COR-L47 (cell line): ENCODE data around the gene DICER1.
"Not testable (repeated sequence)": the region's sequence is repeated elsewhere in the genome, so short reads cannot be mapped to it uniquely, and the experiment has no call there.

Source experiments
- DNase-seq: peaks from one replicate; lab custom pipeline; 2025; lab: John Stamatoyannopoulos, UW

The DICER1 gene

DNA sequence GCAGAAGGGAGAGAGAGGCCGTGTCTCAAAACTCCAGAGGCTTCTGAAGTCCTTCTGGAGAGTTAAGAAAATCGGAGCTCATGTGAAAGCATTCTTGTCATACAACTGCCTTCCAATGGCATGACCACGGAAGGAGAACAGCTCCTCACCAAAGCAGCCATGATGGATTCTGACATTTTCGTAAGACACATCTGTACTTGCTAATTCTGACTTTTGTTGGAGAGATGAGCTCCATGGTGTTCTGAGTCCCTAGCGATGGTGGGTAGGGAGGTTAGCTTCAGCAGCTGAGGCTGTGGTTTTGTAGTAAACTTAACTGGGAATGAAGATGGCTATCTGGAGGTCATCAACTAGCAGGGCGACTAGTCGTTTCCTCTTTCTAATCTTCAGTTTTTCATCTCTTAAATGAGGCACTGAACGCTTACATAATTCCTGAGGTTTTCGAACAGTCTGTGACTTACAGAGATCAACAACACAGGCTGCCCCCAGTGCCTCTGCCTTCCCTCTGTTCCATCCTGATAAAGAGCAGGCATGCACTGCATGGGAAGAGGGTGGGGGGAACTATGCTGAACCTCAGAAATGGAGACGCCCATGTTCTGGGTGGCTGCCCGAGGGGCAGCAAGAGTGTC, 28.6 kb upstream of the DICER1 start:
- DNase-seq, result no peak

- no peak for DNase-seq
Observed at GRCh38 chr14:95185033-95185766, 27.9 kb upstream of the DICER1 start.

- no peak for DNase-seq
Observed at GRCh38 chr14:95184413-95184790, 27.1 kb upstream of the DICER1 start.

- no peak for DNase-seq
Observed at GRCh38 chr14:95183532-95184412, 26.4 kb upstream of the DICER1 start.

GRCh38 chr14:95183082-95183481, 25.8 kb upstream of the DICER1 start:
- no peak for DNase-seq

DNA sequence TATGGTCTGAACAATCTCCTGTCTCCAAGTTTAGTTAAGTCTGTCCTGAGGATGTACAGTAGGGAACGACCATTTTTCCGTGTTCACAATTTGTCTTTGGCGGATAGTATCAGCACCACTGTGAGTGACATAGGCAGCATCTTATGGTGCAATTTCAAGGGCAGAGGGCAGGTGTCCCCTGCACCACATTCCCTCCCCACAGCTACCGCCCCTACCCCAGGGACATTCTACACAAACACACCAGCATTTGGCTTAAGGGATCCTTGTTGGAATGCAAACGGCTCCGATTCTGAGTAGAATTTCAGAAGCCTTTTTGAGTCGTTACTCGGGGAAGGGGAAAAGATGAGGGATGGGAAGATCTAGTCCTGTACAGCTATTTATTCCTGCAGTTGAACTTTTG, 25.1 kb upstream of the DICER1 start:
- no peak for DNase-seq

DNA sequence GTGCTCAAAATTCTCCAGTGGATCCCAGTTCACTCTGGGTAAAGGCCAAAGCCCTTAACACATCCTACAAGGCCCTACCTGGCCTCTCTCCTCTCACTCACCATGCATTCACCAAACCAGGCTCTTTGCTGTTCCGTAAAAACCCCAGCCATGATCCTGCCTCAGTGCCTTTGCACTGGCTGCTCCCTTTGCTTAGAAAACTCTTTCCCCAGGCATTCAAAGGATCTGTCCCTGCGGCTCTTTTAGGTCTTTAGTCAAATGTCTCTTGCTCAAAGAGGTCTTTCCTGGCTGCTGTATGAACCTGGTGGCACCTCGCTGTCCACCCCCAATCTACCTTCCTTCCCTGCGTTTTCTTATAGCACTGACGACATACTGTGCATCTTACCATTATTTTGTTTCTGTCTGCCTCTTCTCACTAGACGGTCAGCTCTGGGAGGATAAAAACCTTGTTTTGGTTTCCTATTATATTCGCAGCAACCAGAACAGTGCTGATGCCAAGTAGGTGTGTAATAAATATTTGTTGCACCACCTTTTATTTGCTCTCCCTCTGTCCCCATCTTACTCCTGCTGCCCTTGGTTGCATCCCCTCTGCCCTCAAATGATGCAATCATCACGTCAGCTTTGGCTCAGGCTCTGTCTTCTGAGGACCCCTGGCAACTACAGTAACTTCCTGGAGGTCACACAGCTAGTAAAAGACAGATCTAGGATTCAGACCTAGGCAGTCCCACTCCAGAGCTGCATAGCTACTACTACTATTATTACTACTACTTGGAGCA, 23.8 kb upstream of the DICER1 start:
- DNase-seq, result no peak

DNA sequence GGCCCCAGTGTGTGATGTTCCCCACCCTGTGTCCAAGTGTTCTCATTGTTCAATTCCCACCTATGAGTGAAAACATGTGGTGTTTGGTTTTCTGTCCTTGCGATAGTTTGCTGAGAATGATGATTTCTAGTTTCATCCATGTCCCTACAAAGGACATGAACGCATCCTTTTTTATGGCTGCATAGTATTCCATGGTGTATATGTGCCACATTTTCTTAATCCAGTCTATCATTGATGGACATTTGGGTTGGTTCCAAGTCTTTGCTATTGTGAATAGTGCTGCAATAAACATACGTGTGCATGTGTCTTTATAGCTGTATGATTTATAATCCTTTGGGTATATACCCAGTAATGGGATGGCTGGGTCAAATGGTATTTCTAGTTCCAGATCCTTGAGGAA, 18.3 kb upstream of the DICER1 start:
- not testable (repeated sequence) for DNase-seq

DNA sequence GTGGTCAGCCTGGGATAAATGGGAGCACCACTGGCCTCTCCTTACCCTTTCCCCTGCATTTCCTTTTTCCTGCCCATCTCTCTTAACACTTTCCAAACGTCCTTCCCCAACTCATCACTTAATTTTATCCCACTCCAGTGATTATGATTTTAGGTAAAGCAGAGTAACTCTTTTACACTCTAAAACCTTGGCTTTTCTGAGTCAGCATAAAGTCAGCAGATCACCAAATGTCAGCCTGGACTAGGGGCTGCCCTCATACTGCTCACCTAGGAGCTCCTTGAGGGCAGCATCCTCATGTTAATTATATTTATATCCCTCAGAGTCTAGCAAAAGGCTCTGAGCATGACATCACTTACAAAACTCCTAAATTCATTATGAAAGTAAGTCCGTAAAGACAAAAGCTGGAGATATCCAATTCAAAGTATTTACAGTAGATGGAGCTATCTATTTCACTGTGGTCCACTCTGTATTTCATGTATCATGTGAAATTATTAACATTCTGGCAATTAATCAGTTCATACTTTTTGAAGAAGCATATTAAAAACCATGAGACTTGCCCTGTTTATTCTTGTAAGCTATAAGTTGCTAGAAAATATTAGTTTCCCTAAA, 17.0 kb upstream of the DICER1 start:
- no peak for DNase-seq

DNA sequence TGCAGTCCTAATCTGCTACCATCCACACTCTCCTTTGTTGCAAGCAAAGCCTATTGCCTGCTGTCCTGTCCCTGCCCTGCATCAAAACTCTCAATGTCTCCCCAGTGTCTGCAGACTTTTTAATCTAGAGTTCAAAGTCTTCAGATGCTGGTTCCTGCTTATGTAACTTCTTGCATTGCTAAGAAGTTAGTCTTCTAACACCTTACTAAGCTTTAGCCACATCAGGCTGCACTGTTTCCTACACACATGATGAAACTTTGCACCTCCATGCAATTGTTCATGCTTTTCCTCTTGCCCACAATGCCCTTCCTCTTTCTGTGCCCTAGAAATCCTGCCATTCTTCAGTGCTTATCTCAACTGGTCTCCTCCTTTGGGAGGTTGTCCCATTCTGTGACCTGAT, 16.2 kb upstream of the DICER1 start:
- no peak for DNase-seq

- DNase-seq, result no peak
Observed at GRCh38 chr14:95167177-95167576, 9.8 kb upstream of the DICER1 start.

GRCh38 chr14:95165517-95165916, 8.2 kb upstream of the DICER1 start:
- DNase-seq, result no peak

DNA sequence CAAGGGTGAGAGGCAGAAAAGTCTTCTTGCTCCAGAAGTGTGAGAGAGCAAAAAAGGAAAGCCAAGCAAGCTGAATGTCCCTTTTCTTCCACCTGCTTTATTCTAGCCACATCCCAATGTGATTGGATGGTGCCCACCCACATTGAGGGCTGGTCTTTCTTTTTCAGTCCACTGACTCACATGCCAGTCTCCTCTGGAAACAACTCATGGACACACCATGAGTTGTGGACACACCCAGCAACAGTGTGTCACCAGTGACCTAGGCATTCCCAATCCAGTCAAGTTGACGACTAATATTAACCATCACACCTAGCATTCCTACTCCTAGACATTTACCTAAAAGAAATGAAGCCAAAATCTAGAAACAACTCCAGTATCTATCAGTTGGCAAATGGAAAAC, 7.2 kb upstream of the DICER1 start:
- no peak for DNase-seq

GRCh38 chr14:95163666-95164065, 6.3 kb upstream of the DICER1 start:
- no peak for DNase-seq

DNA sequence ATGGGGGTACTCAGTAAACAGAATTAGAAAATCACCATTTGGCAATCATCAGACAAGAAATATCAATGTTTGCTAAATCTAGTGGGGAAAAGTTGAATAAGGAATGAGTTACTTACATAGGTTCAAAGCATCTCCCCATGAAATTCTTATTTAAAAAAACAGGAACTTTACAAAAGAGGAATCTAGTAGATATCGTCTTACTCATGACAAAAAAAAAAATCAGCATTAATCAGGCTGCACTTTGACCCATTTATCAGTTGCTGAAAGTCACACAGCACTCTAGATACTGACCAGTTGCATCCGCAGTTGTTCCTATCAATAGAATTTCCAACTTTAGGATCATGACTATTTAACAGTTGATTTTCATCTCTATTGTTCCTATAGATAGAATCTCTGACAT, 5.8 kb upstream of the DICER1 start:
- no peak for DNase-seq

GRCh38 chr14:95162641-95163040, 5.3 kb upstream of the DICER1 start:
- DNase-seq, result no peak

DNA sequence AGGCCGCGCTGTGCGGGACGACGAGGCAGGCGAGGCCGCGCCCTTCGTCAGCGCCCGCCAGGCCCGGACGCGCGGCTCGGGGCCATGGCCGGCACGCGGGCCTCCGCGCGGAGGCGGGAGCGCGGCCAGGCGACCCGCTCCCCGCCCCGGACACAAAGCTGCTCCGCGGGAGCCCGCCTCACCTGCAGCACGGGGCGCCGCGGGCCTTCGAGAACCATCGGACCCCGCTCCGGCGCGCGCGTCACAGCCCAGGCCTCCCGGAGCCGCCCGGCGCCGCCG, 342 bp downstream of the DICER1 start:
- no peak for DNase-seq

DNA sequence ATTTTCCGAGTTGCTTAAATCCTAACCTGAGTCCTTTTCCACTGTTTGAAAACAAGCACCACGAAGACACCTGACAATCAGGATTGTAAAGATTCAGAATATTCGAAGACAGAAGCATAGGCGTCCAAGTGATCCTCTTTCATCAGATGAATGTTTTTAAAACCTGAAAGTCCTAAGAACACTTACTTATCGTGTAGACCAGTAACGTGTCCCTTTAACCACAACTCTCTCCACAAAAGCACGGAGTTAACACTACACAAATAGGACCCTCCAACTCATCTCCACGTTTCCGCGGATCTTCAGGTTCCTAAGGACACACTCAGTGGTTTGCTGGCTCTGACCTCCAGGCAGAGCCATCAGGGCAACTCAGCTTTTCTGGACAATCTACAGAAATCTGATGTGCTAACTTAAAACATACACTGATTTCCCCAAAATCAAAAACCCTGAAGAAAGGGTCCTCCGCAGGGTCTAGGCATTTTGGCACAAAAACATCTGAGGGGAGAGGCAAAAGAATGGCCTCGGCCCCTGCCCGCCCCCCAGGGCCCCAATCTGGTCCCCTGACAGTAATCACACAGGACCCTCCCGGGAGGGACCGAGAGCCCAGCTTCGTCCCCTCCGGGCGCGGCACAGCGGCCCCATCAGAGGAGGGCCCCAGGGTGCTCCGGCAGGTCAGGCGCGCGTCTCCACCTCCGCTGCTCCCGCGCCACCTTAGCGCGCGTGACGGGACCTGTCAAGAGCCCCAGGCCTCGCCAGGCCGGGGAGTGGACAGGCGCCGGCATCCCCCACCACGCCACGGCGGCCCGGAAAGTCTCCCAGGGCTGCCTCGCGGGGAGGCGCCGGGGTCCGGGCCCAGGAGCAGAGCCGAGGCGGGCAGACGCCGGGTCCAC, 925 bp downstream of the DICER1 start:
- no peak for DNase-seq

DNA sequence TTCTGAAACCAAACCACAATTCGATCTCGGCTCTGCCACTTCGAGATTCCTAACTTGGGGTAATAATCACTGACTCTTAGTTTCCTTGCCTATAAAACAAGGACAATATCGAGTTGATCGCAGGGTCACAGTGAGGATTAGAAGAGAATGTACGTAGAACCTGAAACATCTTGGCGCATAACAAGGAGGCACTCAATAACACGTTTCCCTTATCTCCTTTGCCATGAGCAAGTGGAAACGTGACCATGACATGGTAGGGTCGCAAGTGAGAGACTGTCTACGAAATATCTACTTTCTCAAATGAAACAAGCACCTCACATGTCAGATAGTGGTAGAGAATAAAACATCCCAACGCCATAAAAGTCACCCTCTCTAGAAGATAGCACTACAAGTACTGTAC, 2.3 kb downstream of the DICER1 start:
- no peak for DNase-seq

- DNase-seq, result no peak
Observed at GRCh38 chr14:95153866-95154265, 3.5 kb downstream of the DICER1 start.

- no peak for DNase-seq
Observed at GRCh38 chr14:95151561-95151960, 5.8 kb downstream of the DICER1 start.
